Measurements from ENCODE around the gene CYP3A7. TPM values are rescaled to one million over a fixed set of nuclear protein-coding genes. Genes with fewer than 3 reads are reported as not detected.
A peak's percentile ranks its signal among the peaks of the same experiment; 100 is the strongest.

CYP3A7 gene
- total and polyA plus RNA-seq, 2 of the 13 experiments (the other 11 are each of a cell fraction or from before 2014, with no cell fraction given): 5.8 to 6.4 TPM

DNA sequence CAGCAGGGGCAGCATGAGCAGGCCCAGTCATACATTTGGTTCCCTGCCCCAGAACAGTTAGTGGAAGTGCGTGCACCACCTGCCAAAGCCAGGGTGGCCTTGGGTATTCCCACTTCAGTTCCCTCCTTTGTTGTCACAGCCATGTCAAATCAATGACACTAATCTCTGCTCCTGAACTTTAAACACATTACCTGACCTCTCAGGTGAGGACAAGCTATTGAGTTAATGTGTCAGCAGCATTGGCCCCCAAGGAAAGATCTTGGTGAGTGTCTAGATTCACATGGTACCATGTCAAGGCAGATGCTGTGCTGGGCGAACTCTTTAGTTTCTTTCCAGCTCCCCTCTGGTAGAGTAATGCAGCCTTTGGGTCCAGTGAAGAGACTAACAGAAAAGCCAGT, 57.3 kb downstream of the CYP3A7 start (continued):
- TF ChIP-seq ZFP91 (CRISPR knock-in tag; IDR thresholded peaks at IDR 0.05; ENCODE audit: borderline replicate concordance): peak; percentile 47
- no peak for TF ChIP-seq ETV6 (CRISPR knock-in tag; conservative IDR thresholded peaks at IDR 0.05)
- TF ChIP-seq ZNF746 (CRISPR knock-in tag; IDR thresholded peaks at IDR 0.05): peak; percentile 87
- TF ChIP-seq ZNF788 (CRISPR knock-in tag; IDR thresholded peaks at IDR 0.05; ENCODE audit: borderline replicate concordance): peak; percentile 40; the same call in 1 of the 2 replicates
- no peak for TF ChIP-seq NFIC (IDR thresholded peaks at IDR 0.05; ENCODE audit: low read length)
- no peak for TF ChIP-seq TCF12 (IDR thresholded peaks at IDR 0.05)
- TF ChIP-seq TCF12 (CRISPR knock-in tag; IDR thresholded peaks at IDR 0.05): peak; percentile 68; the same call in 1 of the 2 replicates
- TF ChIP-seq SOX13 (IDR thresholded peaks at IDR 0.05): no peak; the same call in 1 of the 2 replicates
- peak in 1 of 2 experiments; percentile 88; a peak in 2 of 4 replicates for TF ChIP-seq SOX13 (CRISPR knock-in tag; conservative IDR thresholded peaks at IDR 0.05 in 1 of 2, IDR thresholded peaks at IDR 0.05 in 1 of 2)
- TF ChIP-seq, protein P1, sequence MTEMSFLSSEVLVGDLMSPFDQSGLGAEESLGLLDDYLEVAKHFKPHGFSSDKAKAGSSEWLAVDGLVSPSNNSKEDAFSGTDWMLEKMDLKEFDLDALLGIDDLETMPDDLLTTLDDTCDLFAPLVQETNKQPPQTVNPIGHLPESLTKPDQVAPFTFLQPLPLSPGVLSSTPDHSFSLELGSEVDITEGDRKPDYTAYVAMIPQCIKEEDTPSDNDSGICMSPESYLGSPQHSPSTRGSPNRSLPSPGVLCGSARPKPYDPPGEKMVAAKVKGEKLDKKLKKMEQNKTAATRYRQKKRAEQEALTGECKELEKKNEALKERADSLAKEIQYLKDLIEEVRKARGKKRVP (CRISPR knock-in tag; IDR thresholded peaks at IDR 0.05): no peak
- no peak for TF ChIP-seq ZBTB44 (CRISPR knock-in tag; IDR thresholded peaks at IDR 0.05)
- no peak for TF ChIP-seq ARHGAP35 (CRISPR knock-in tag; IDR thresholded peaks at IDR 0.05; ENCODE audit: borderline replicate concordance)
- TF ChIP-seq ZC3H13 (CRISPR knock-in tag; IDR thresholded peaks at IDR 0.05): no peak
- no peak for TF ChIP-seq ATF7-NPFF (CRISPR knock-in tag; IDR thresholded peaks at IDR 0.05; ENCODE audit: low read depth)
- TF ChIP-seq ARNT (IDR thresholded peaks at IDR 0.05): no peak
- 0 out of 2 replicates have a peak, but pooled peaks have one; percentile 43 for TF ChIP-seq SNAPC4 (CRISPR knock-in tag; IDR thresholded peaks at IDR 0.05)
- TF ChIP-seq CHD4 (IDR thresholded peaks at IDR 0.05; ENCODE audit: borderline replicate concordance, low read length): no peak
- no peak for TF ChIP-seq CEBPB (IDR thresholded peaks at IDR 0.05; ENCODE audit: borderline replicate concordance, low read depth, low read length)
- no peak for TF ChIP-seq SYNCRIP (IDR thresholded peaks at IDR 0.05; ENCODE audit: insufficient read depth, low read depth, low read length)
- TF ChIP-seq E2F2 (CRISPR knock-in tag; IDR thresholded peaks at IDR 0.05; ENCODE audit: borderline replicate concordance): no peak
